GM12891 (cell line): ENCODE data around the gene GALK1.

Experiments used
- PAX5 ChIP-seq: IDR thresholded peaks from 2 replicates; pipeline ENCODE4 v1.6.1; 2011; ENCODE audit warnings: low read length, moderate library complexity, mild to moderate bottlenecking; ENCODE audit not compliant: insufficient read depth, severe bottlenecking
- POLR2A ChIP-seq: IDR thresholded peaks from 2 replicates; pipeline ENCODE4 v1.6.1; 2011; ENCODE audit warnings: low read depth, low read length, control low read depth
- POLR2AphosphoS5 ChIP-seq: IDR thresholded peaks from 2 replicates; pipeline ENCODE4 v1.6.1; 2011; ENCODE audit warnings: low read depth, low read length, control low read depth
- SPI1 ChIP-seq: IDR thresholded peaks from 2 replicates; pipeline ENCODE4 v1.6.1; 2011; ENCODE audit warnings: low read depth, low read length, control low read depth

GRCh38 chr17:75767881-75768280, 2.9 kb upstream of the GALK1 start:
- no peak for TF ChIP-seq POLR2A
- TF ChIP-seq PAX5 = no peak
- no peak for TF ChIP-seq POLR2AphosphoS5
- no peak for TF ChIP-seq SPI1
